HepG2 (cell line): ENCODE data around the gene SPTY2D1.

ENCODE experiments used
- U2AF2 ChIP-seq: fragments of 200-400 bp; formaldehyde crosslinking; IDR thresholded peaks from 2 replicates; pipeline ENCODE4 v1.6.1; 2017; ENCODE audit warnings: low read depth, mild to moderate bottlenecking, low read length
- TF ChIP-seq, protein P1 (sequence below), 2 experiments: sonication (generic) in 1 of 2; formaldehyde crosslinking in 1 of 2; IDR thresholded peaks; 2 replicates each; pipeline versions ENCODE4 v1.5.1 to v1.6.1; 2011 to 2020; ENCODE audit warnings: borderline replicate concordance in 1 of 2, low read depth in 1 of 2, low read length in 1 of 2, mild to moderate bottlenecking in 1 of 2, missing genetic modification reagents in 1 of 2, moderate library complexity in 1 of 2

DNA sequence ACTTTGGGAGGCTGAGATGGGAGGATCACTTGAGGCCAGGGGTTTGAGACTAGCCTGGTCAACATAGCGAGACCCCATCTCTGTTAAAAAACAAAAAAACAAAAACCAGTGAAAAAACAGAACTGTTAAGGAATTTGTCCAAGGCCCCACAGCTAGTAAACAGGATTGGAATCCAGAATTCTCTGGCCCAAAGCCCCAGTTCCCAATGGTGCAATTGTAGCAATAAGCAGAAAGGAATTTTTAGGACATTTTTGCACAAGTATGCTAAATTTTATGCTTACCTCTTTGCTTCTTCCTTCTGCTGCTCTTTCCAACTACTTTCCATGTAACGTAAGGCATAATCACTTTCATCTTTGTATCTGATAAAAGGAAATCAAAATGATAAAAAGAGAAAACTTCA lies 22.9 kb downstream of the SPTY2D1 start:
- TF ChIP-seq, protein P1, sequence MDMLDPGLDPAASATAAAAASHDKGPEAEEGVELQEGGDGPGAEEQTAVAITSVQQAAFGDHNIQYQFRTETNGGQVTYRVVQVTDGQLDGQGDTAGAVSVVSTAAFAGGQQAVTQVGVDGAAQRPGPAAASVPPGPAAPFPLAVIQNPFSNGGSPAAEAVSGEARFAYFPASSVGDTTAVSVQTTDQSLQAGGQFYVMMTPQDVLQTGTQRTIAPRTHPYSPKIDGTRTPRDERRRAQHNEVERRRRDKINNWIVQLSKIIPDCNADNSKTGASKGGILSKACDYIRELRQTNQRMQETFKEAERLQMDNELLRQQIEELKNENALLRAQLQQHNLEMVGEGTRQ (IDR thresholded peaks at IDR 0.05; ENCODE audit: low read depth, low read length), result no peak
- TF ChIP-seq, protein P1 (CRISPR knock-in tag; IDR thresholded peaks at IDR 0.05; ENCODE audit: borderline replicate concordance), result no peak
- TF ChIP-seq U2AF2, result no peak
